NCI-H526 (cell line): Measurements from ENCODE around the gene MRM2.

ENCODE experiments used
- DNase-seq, 2 experiments: peaks; one replicate each; lab custom pipeline; 2025; lab: John Stamatoyannopoulos, UW

Gene MRM2

GRCh38 chr7:2266911-2267310 is 24.9 kb upstream of the MRM2 start:
- DNase-seq: no peak

GRCh38 chr7:2264158-2264557 is 22.2 kb upstream of the MRM2 start:
- DNase-seq: no peak

DNA sequence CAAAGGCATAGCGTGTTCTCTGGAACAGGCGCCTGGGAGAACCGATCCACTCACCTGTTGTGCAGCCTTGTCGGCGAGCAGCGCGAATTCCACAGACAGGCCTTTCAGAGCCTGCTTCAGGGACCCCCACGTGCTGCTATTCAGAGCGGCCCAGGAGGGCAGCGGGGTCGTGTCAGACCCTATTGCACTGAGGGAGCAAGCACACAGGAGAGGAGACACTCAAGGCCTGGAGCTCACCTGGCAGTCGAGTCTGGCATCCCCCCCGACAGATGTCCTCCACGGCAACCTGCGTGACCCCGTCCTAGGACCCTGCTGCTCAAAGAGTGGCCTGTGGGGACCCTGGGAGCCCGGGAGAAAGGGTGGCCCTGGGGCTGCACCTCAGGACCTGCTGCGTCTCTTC is 21.2 kb upstream of the MRM2 start:
- DNase-seq: no peak

DNA sequence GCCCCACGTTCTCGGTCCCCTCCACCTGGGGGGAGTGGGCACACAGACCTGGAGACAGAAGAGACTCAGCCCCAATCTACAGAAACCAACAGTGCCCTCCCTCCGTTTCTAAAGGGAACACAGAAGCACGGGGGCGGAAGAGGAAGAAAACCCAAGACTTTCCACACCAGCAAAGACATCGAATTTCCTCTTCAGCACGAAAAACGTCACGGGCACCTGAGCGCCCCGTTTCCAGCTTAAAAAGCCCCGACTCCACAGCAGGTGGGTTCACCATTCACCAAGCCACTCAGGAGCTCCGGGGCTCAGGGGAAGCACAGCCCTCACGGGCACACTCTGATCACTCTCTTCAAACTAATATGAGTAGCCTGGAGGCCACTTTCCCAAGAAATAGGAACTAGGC is 19.6 kb upstream of the MRM2 start:
- no peak for DNase-seq

- DNase-seq: no peak
Observed at GRCh38 chr7:2260820-2261219, 18.8 kb upstream of the MRM2 start.

DNA sequence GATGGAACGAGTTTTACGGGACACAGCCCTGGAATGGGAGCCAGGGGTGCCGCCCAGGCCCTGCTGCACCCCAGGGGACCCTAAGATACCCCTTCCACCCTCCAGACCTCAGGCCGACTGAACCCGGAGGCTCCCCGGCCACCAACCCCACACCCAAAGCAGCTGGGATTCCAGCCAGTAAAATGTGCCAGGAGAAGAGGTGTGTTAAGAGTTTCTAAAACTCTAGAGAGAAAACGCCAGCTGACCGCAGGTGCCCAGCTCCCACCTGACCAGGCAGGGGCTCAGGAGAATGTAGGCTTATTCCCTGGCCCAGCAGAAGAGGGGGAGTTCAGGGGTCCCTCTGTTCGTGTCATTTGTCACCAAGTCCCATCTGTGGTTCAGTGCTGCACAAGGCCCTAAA is 17.5 kb upstream of the MRM2 start:
- no peak for DNase-seq

DNA sequence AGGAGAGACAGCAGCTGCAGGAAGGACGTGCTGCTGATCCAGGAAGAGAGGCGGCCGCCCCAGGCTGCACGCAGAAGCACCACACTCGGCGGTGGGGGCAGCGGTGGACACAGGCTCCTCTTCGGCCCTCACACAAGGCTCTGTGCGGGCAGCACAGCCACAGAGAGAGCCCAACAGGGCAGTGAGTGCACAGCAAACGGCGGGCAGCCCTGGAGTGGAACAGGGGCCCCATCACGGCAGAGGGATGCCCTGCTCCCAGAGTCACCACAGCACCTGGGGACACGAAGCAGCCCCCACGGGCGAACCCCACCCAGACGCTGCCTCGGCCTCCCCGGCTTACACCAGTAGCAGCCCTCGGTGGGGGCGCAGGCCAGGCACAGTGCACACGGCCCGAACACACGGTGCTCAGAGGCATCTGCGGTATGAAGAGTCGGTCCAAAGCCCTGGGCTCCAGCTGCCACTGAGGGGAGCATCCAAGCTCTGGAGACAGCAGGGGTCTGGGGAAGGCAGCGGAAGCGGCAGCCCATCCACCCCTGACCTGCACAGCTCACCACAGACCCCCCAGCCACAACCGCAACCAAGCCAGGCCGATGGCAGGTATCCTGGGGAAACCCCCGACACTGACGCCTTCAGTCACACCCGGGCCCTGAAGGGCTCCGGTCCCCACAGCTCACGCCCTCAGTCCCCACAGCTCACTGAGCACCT is 16.8 kb upstream of the MRM2 start:
- no peak for DNase-seq

GRCh38 chr7:2257651-2258050 is 15.6 kb upstream of the MRM2 start:
- no peak for DNase-seq

GRCh38 chr7:2257046-2257551 is 15.1 kb upstream of the MRM2 start:
- DNase-seq: no peak

- no peak for DNase-seq
Observed at GRCh38 chr7:2256306-2257045, 14.5 kb upstream of the MRM2 start.

DNA sequence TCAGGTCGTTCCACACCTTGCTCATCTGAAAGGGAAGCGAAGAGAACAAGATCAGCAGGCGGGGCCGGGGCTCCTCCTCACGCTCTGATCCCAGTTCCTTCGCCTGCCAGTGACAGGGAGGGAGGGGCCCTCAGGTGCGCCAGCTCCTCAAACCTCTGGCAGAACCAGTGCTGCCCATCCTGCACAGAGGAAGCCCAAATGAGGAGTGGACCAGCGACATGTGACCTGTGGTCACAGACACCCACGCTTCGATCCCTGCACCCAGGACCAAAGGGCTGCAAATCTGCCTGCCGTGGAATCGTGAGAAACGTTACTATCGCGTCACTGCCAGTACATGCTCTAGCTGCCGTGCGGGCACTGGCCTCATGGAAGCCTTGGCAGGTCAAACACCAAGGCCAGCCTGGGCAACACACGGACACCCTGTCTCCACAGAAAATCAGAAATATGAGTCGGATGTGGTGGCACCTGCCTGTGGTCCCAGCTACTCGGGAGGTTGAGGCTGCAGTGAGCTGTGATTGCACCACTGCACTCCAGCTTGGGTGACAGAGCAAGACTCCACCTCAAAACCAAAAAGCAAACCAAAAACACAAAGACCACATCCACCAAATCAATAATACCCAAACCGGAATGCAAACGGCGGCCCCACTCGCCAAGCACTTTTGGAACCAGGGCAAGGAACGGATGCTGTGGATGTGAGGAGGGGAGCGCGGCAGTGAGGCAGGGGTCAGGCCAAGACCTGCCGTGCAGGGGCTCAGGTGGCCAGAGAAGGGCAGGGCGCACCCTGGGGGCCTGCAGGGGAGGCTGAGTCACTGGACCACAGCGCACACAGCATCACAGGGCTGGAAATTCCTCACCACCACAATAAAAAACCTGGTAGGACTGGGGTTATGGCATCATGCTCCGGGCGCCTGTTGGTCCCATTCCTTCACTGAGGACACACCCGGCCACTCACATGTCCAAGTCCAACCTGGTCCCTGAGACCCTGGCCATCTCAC is 13.4 kb upstream of the MRM2 start:
- DNase-seq: no peak

GRCh38 chr7:2254429-2255144 is 12.6 kb upstream of the MRM2 start:
- no peak for DNase-seq

DNA sequence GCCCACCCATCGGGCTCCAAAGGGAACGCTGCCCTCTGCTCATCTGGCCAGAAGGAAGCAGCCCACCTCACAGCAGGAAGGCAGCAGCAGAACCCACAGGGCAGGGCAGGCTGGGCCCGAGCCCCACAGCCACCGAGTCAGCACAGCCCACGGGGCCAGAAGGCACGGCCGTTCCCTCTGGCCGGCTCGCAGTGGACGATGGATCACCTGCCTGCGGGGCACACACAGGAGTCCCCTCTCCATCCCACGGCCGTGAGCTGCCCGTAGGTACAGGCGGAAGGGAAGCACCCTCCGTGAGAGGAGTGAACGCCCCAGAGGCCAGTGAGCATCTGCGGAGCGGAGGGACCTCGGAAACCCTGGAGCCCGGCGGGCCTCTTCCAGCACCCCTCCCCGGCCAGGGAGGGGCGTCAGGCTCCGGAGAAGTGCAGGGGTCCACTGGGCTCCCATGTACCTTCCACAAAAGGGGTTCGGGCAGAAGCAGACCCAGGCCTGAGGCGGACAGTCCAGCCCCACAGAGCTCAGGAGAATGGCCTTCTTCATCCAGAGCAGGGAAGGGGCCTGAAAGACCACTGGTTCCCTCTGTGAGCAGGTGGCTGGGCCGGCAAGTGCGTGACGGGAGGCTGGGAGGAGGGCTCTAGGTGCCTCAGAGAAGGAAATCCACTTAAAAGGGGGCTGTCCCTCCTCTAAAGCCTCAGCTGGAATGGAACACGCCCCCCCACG is 11.7 kb upstream of the MRM2 start:
- no peak for DNase-seq

GRCh38 chr7:2253021-2253420 is 11.0 kb upstream of the MRM2 start:
- DNase-seq: no peak

GRCh38 chr7:2251841-2252771 is 10.1 kb upstream of the MRM2 start:
- DNase-seq: no peak

- DNase-seq: no peak
Observed at GRCh38 chr7:2251381-2251780, 9.4 kb upstream of the MRM2 start.

DNA sequence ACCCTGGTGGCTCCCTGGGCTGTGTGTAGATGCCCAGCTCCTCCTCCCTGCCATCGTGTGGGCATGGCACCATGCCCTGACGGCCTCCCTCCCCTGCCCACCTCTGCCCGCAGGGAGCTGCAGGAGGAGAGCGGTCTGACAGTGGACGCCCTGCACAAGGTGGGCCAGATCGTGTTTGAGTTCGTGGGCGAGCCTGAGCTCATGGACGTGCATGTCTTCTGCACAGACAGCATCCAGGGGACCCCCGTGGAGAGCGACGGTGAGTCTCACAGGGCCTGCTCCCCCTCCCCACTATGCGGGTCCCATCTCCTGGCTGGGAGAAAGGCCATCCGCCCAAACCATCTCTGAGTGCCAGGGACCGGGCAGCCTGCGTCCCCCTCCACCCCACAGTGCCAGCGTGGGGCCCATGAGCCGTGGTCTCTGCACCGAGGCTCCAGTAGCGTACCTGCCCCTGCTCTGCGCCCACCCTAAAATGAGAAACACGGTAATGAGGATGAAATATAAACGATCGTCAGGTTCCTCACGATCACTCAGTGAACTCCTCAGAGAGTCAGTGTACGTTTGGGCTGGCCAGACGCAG is 7.8 kb upstream of the MRM2 start:
- no peak for DNase-seq

GRCh38 chr7:2248984-2249694 is 7.1 kb upstream of the MRM2 start:
- DNase-seq: no peak
